Breast epithelium (tissue), 4 donors: ENCODE measurements around the gene NEDD4L. TPM values are rescaled to one million over a fixed set of nuclear protein-coding genes. Genes with fewer than 3 reads are reported as not detected.
"Not testable (repeated sequence)": the region's sequence is repeated elsewhere in the genome, so short reads cannot be mapped to it uniquely, and the experiment has no call there.

Source experiments
- DNase-seq, 2 donors: peaks; one replicate each; pipeline ENCODE4 v3.0.0-alpha.2; 2019; ENCODE audit warnings: low spot score in 2 of 2
- H3K27ac ChIP-seq, 2 donors: fragments of 200-600 bp; sonication (generic) in 1 of 2; one replicate each; pipeline ENCODE4 v1.5.1; 2016 to 2019; ENCODE audit warnings: mild to moderate bottlenecking in 1 of 2
- H3K27me3 ChIP-seq, 2 donors: fragments of 200-600 bp; sonication (generic) in 1 of 2; one replicate each; pipeline versions ENCODE4 v1.5.1 to v1.6.0; 2017 to 2019; ENCODE audit warnings: control low read depth in 1 of 2, mild to moderate bottlenecking in 1 of 2
- H3K36me3 ChIP-seq: fragments of 200-600 bp; one replicate; pipeline ENCODE4 v1.5.1; 2019
- H3K4me1 ChIP-seq, 2 donors: fragments of 200-600 bp; sonication (generic); one replicate each; pipeline ENCODE4 v1.5.1; 2016 to 2019; ENCODE audit warnings: control low read depth in 1 of 2
- H3K4me3 ChIP-seq, 3 donors: fragments of 200-600 bp; sonication (generic); 1 replicate in 2 of 3; 2 replicates in 1 of 3; pipeline ENCODE4 v1.5.1; 2016 to 2019; ENCODE audit warnings: mild to moderate bottlenecking in 3 of 3, moderate library complexity in 2 of 3
- H3K9me3 ChIP-seq, 2 donors: fragments of 200-600 bp; sonication (generic) in 1 of 2; one replicate each; pipeline ENCODE4 v1.5.1; 2016 to 2019; ENCODE audit warnings: control low read depth in 1 of 2
- CTCF ChIP-seq, 3 donors: fragments of 450-650 bp; IDR thresholded peaks; one replicate each; pipeline ENCODE4 v1.5.1; 2016 to 2017; ENCODE audit warnings: antibody characterized with exemption in 3 of 3, mild to moderate bottlenecking in 3 of 3, moderate library complexity in 3 of 3
- POLR2A ChIP-seq: fragments of 450-650 bp; IDR thresholded peaks from one replicate; pipeline ENCODE4 v1.6.1; 2016; ENCODE audit warnings: antibody characterized with exemption, mild to moderate bottlenecking, moderate library complexity
- POLR2AphosphoS5 ChIP-seq, 3 donors: sonication (generic); formaldehyde crosslinking; IDR thresholded peaks; one replicate each; pipeline ENCODE4 v1.6.1; 2017; ENCODE audit warnings: antibody characterized with exemption in 3 of 3
- intact Hi-C: fragments of 100-400 bp; cut with DNase I; formaldehyde crosslinking; loops from one replicate; pipeline ENCODE4 v1.15.1; 2023; ENCODE audit warnings: low total_unique reads
- total RNA-seq, 3 donors: library from RNA; depleted of rRNA; stranded (reverse); fragments of >200 nt; gene quantifications; one replicate each; pipeline ENCODE4 v1.1.0, GENCODE V29; 2016

Gene NEDD4L
- total RNA-seq, 3 donors from 2014 or later = 26.2 to 162 (median 106) TPM

DNA sequence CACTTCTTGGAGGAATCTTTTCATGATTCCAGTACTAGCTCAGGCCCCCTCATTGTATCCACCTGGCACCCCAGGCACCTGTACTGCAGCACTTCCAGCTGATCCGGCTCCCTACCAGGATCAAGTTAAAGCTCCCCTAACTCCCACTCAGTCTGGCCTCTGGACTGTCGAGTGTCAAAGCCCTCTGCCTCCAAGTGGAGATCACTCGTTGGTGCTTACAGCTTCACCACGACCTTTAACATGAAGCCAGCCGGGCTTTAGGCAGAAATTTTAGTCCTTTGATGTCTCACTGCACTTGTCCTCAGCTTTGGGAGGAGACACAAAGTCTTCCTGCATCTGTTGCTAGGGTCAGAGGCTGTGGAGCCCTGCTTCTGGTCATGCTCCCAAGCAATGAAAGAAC lies 387.2 kb downstream of the NEDD4L start:
- H3K4me3 ChIP-seq = no peak overlapping the region
- no peak for TF ChIP-seq POLR2A
- no peak for TF ChIP-seq POLR2AphosphoS5 (IDR thresholded peaks at IDR 0.05)
- no peak for TF ChIP-seq CTCF (IDR thresholded peaks at IDR 0.05)
- no peak overlapping the region for H3K27ac ChIP-seq
- H3K4me1 ChIP-seq = no peaks in the 10 kb centered on the region
- no peak for DNase-seq
- no peaks in the 10 kb centered on the region for H3K27me3 ChIP-seq
- intact Hi-C loops = no loop called here
- no peaks in the 10 kb centered on the region for H3K36me3 ChIP-seq
- no peaks in the 10 kb centered on the region for H3K9me3 ChIP-seq

DNA sequence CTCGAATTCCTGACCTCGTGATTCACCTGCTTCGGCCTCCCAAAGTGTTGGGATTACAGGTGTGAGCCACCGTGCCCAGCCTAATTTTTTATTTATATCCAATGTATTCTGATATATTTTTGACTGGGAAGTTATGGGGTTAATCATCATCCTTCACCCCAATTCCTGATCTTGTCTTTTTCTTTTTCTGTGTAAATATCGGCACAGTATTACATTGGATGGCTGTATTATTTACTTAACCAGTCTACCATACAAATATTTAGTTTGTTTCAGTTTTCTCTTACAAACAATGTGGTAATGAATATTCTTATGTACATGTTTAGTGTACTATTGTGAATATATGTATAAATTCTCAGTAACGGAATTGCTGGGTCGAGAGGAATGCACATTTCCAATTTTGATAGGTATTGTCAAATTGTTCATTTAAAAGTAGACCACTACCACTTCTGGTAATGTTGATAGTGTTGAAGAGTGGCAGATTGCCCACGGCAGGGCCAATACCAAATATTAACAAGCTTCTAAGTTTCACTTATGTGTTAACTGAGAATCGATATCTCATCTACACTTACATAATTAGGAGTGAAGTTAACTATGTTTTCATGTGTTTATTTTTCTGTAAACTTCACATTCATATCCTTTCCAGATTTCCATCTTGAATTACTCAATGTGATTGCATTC lies 388.2 kb downstream of the NEDD4L start:
- no peaks in the 10 kb centered on the region for H3K9me3 ChIP-seq
- DNase-seq = no peak
- H3K27me3 ChIP-seq = no peaks in the 10 kb centered on the region
- H3K4me1 ChIP-seq = no peaks in the 10 kb centered on the region
- no peaks in the 10 kb centered on the region for H3K36me3 ChIP-seq
- no peak overlapping the region for H3K4me3 ChIP-seq
- intact Hi-C loops = no loop called here
- TF ChIP-seq POLR2AphosphoS5 (IDR thresholded peaks at IDR 0.05) = no peak
- TF ChIP-seq CTCF (IDR thresholded peaks at IDR 0.05) = no peak
- TF ChIP-seq POLR2A = no peak
- H3K27ac ChIP-seq = no peak overlapping the region

DNA sequence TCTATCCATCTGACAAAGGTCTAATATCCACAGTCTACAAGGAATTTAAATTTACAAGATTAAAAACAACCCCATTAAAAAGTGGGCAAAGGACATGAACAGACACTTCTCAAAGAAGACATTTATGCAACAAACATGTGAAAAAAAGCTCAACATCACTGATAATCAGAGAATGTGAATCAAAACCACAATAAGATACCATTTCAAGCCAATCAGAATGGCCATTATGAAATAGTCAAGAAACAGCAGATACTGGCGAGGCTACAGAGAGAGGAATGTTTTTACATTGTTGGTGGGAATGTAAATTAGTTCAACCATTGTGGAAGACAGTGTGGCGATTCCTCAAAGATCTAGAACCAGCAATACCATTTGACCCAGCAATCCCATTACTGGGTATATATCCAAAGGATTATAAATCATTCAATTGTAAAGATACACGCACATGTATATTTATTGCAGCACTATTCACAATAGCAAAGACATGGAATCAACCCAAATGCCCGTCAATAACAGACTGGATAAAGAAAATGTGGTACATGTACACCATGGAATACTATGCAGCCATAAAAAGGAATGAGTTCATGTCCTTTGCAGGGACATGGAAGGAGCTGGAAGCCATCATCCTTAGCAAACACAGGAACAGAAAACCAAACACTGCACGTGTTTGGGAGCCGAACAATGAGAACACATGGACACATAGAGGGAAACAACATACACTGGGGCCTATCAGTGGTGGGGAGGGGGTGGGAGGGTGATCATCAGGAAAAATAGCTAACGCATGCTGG lies 391.4 kb downstream of the NEDD4L start:
- H3K4me3 ChIP-seq, intact Hi-C loops, H3K27me3 ChIP-seq: not testable (repeated sequence)

GRCh38 chr18:58438161-58438957 lies 394.3 kb downstream of the NEDD4L start:
- Histone ChIP-seq H3K27ac (no peak overlapping the region), H3K9me3 (no peaks in the 10 kb centered on the region), H3K4me3 (peak overlapping the region; percentile 10 to 60 (median 35)), H3K36me3 (no peaks in the 10 kb centered on the region), H3K27me3 (no peaks in the 10 kb centered on the region), H3K4me1 (no peaks in the 10 kb centered on the region)
- DNase-seq = no peak
- intact Hi-C loops = no loop called here
- no peak for TF ChIP-seq CTCF (IDR thresholded peaks at IDR 0.05)
- TF ChIP-seq POLR2AphosphoS5 (IDR thresholded peaks at IDR 0.05) = no peak
- no peak for TF ChIP-seq POLR2A

More for the DNA sequence above, 391.4 kb downstream of the NEDD4L start:
- H3K27ac ChIP-seq, DNase-seq, H3K4me1 ChIP-seq, H3K9me3 ChIP-seq, H3K36me3 ChIP-seq: not testable (repeated sequence)

GRCh38 chr18:58438958-58439300 lies 394.9 kb downstream of the NEDD4L start:
- intact Hi-C loops = no loop called here
- H3K4me3 ChIP-seq = peak overlapping the region; percentile 10 to 60 (median 35)
- no peak overlapping the region for H3K27ac ChIP-seq
- DNase-seq = no peak
- no peaks in the 10 kb centered on the region for H3K36me3 ChIP-seq
- TF ChIP-seq POLR2AphosphoS5 (IDR thresholded peaks at IDR 0.05) = no peak
- no peak for TF ChIP-seq CTCF (IDR thresholded peaks at IDR 0.05)
- no peak for TF ChIP-seq POLR2A
- no peaks in the 10 kb centered on the region for H3K4me1 ChIP-seq
- no peaks in the 10 kb centered on the region for H3K27me3 ChIP-seq
- no peaks in the 10 kb centered on the region for H3K9me3 ChIP-seq
